Cardiac fibroblast (primary cell): ENCODE data around the gene IL20RB.

Source experiments
- DNase-seq, 2 donors: peaks; one replicate each; pipeline versions ENCODE4 v3.0.0 to v3.0.0-alpha.2; 2010; ENCODE audit warnings: low read depth in 2 of 2
- H3K4me3 ChIP-seq, 2 donors: replicated peaks in 1 of 2; 1 replicate in 1 of 2; 2 replicates in 1 of 2; pipeline ENCODE4 v1.5.1; 2011; ENCODE audit warnings: low read depth in 2 of 2, low read length in 2 of 2, mild to moderate bottlenecking in 2 of 2, moderate library complexity in 1 of 2
- TF ChIP-seq, protein P1 (sequence below): IDR thresholded peaks from one replicate; pipeline ENCODE4 v1.5.1; 2011; ENCODE audit warnings: low read depth, mild to moderate bottlenecking, low read length, inconsistent platforms

IL20RB gene

DNA sequence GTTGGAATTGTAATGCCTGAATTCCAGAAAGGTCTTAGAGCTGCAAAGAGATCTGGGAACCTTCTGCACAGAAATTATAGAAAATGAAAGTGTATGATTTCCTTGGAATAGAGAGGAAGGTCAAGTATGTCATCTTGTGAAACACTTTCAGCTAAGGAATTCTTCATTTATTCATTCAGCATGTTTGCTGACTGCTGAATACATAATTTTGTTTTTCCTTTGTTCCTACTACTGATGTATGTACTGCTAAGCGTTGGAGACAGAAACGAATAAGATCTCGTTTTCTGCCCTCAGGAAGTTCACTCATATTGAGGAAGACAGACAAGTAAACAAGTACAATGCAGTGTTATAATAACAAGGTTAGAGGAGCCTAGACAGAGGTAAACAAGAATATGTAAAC lies 14.3 kb upstream of the IL20RB start:
- no peak for DNase-seq
- TF ChIP-seq, protein P1, sequence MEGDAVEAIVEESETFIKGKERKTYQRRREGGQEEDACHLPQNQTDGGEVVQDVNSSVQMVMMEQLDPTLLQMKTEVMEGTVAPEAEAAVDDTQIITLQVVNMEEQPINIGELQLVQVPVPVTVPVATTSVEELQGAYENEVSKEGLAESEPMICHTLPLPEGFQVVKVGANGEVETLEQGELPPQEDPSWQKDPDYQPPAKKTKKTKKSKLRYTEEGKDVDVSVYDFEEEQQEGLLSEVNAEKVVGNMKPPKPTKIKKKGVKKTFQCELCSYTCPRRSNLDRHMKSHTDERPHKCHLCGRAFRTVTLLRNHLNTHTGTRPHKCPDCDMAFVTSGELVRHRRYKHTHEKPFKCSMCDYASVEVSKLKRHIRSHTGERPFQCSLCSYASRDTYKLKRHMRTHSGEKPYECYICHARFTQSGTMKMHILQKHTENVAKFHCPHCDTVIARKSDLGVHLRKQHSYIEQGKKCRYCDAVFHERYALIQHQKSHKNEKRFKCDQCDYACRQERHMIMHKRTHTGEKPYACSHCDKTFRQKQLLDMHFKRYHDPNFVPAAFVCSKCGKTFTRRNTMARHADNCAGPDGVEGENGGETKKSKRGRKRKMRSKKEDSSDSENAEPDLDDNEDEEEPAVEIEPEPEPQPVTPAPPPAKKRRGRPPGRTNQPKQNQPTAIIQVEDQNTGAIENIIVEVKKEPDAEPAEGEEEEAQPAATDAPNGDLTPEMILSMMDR = no peak
- no peak overlapping the region for H3K4me3 ChIP-seq

DNA sequence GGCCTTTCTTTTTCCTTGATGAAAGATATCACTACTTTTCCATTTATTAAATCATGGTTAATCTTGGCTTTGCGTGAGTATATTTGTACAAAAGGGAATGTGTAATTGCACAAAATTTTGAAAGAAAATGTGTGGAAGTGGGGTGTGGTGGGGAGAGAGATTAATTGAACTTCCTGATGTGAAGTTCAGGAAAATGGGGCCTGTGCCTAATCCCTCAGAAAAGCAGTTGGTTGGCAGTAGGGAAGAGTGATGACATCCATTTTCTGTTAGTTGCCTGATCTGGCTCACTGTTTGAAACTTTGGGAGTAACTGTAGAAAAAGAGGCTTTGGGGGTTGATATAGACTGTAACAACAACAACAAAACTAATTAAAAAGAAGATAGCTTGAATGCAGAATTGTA lies 10.8 kb upstream of the IL20RB start:
- TF ChIP-seq, protein P1 = no peak
- H3K4me3 ChIP-seq = no peak overlapping the region
- peak in 1 of 2 donors; percentile 36 for DNase-seq

DNA sequence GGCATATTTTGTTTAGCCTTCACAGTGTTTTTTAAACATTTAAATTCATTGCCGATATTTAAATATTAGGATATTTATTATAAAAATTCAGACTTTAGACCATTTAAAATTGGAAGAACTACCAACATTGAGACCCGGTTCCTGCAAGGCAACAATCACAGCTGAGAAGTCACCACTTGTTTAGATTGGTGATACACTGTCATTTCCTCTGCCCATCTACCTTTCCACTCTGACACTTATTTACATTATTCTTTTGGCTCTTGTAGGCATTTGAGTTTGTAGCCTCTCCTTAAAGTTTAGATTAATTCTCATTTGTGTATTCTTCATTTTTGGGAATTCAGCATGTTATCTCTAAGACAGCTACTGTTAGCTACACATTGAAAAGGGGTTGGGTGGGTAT lies 10.3 kb upstream of the IL20RB start:
- H3K4me3 ChIP-seq = no peak overlapping the region
- TF ChIP-seq, protein P1 = no peak
- no peak for DNase-seq

DNA sequence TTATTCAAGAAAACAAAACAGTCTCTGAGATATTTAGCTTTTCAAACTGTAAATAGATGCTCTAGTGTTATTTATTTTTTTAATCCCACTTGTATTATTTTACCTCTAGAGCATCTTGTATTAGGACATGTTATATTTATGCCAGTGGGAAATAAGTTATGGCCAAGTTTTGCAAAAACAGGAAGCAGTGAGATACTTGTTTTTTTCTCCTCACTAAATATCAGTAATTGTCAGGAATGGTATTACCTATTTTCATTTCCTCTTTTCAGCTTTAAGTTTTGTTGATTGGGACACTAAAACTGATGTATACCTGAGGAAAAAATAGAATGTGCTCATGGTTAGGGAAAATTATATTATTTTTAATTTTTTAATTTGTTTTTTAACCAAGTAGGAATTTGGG lies 8.6 kb upstream of the IL20RB start:
- TF ChIP-seq, protein P1 = no peak
- DNase-seq = no peak
- no peak overlapping the region for H3K4me3 ChIP-seq

DNA sequence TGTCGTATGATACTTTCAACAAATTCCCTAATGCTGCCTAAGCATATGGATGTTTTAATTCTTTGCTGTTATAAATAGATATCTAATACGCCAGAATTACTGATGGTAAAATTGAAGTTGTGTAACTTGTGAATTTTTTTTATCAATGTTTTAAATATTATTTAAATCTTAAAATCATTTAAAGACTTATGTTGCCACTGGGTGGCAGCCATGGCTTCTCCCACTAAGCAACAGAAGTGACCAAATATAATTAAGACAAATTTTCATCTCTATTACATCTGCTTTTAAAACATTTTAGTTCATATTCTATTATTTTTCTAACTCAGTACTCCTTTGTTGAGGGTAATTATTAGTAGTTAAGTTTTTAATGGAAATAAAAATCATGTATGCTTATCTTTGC lies 8.1 kb upstream of the IL20RB start:
- no peak overlapping the region for H3K4me3 ChIP-seq
- DNase-seq = peak; percentile 36 to 62
- TF ChIP-seq, protein P1 = peak; percentile 18

DNA sequence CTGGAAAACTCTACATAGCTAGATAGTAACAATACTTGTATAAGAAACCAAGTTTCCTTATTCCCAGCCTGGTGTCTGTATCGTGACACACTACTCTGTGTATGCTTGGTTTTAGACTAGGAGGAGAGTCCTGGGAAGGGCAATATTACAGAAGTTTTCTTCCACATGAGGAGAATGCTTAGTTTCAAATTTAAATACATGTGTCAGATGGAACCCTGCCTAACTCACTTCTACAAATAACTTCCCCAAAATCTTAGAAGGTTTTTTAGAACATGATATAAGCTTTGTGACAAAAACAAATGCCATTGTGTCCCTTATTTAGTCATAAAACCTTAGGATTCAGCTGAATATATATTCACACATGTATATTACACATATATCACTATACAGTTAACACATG lies 7.2 kb upstream of the IL20RB start:
- TF ChIP-seq, protein P1 = no peak
- no peak overlapping the region for H3K4me3 ChIP-seq
- DNase-seq = no peak

DNA sequence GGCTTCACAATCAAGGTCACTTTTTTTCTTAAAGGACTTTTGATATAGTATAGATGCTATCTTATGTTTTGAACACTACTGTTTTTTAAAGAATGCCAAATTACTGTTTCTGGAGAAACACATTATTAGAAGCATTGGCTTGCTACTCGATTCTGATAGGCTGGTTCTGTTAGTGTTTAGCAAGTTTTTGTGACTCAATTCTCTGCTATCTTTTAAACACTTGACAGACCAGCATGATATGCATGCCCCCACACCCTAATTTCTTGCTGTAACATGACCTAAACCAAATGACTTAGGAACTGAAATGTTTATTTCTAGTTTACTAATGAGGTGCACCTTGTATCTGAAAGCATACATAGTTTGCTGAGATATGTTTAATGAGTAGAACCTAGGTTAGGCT lies 5.5 kb upstream of the IL20RB start:
- no peak overlapping the region for H3K4me3 ChIP-seq
- TF ChIP-seq, protein P1 = no peak
- DNase-seq = peak in 1 of 2 donors; percentile 29
